Uterus (tissue), 2 donors: ENCODE data around the gene CBLC.

ENCODE experiments used
- CTCF ChIP-seq, 4 experiments: fragments of 200-600 bp in 2 of 4; fragments of 450-650 bp in 2 of 4; sonication (generic) in 2 of 4; IDR thresholded peaks; one replicate each; pipeline ENCODE4 v1.5.1; 2016 to 2019; ENCODE audit warnings: antibody characterized with exemption in 4 of 4, mild to moderate bottlenecking in 2 of 4, moderate library complexity in 1 of 4
- POLR2A ChIP-seq, 2 donors: fragments of 450-650 bp; IDR thresholded peaks; one replicate each; pipeline ENCODE4 v1.6.1; 2016; ENCODE audit warnings: antibody characterized with exemption in 2 of 2, mild to moderate bottlenecking in 1 of 2, moderate library complexity in 1 of 2

- TF ChIP-seq CTCF (IDR thresholded peaks at IDR 0.05) (no peak), POLR2A (IDR thresholded peaks at IDR 0.05) (no peak)
These were observed 36.8 kb downstream of the CBLC start for GRCh38 chr19:44814517-44814916.
